Measurements from ENCODE around the gene SLC2A11. TPM values are rescaled to one million over a fixed set of nuclear protein-coding genes. Genes with fewer than 3 reads are reported as not detected.

Gene SLC2A11
- total RNA-seq, 2 donors from 2014 or later: 15.1 to 27.0 TPM

DNA sequence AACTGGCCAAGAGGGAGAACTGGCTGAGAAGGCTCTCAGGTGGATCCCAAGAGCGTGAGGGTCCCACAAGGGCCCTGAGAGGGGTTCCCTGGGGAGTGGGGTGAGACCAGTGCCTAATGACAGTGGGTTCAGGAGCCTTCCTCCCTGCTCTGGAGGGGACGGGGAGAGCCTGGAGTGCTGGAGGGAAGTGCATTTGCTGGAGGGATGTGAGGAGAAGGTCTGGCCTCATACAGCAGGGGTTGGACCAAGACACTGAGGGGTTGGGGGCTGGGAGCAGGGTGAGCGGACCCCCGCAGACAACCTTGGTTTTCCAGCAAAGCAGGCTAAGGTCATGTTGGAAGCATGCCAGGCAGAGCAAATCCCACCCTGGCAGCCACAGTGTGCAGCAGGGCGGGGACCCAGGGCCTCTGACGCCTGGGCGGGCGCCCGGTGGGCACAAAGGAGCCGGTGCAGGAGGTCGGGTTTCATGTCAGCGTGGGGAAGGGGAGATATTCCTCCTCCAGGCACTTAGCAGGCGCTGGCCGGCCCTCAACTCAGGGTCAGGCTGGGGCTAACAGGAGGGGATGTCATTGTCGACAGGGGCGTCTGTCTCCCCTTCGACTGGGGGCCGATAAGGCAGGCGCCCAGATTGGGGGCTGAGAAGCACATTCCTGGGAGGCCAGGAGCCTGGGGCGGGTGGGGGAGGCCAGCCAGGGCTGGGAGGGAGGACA, 15.8 kb upstream of the SLC2A11 start:
- Histone ChIP-seq H3K9me3 (no peaks in the 10 kb centered on the region), H3K27ac (no peak overlapping the region), H3K36me3 (no peaks in the 10 kb centered on the region), H3K27me3 (replicated peaks; ENCODE audit: insufficient read depth) (no peaks in the 10 kb centered on the region), H3K4me1 (replicated peaks) (peaks cover 10% of the 10 kb centered on the region), H3K4me3 (no peak overlapping the region)
- intact Hi-C loops (cut with DNase I): loop anchor here (2.0 kb wide), 1 partner anchor 75 kb away; the partner anchor contains the start of gene CHCHD10
- WGBS: 79% methylated on average over 16 of the region's 20 CpGs
- TF ChIP-seq POLR2A (IDR thresholded peaks at IDR 0.05): no peak
- TF ChIP-seq POLR2AphosphoS5 (IDR thresholded peaks at IDR 0.05): no peak
- TF ChIP-seq, protein P1, sequence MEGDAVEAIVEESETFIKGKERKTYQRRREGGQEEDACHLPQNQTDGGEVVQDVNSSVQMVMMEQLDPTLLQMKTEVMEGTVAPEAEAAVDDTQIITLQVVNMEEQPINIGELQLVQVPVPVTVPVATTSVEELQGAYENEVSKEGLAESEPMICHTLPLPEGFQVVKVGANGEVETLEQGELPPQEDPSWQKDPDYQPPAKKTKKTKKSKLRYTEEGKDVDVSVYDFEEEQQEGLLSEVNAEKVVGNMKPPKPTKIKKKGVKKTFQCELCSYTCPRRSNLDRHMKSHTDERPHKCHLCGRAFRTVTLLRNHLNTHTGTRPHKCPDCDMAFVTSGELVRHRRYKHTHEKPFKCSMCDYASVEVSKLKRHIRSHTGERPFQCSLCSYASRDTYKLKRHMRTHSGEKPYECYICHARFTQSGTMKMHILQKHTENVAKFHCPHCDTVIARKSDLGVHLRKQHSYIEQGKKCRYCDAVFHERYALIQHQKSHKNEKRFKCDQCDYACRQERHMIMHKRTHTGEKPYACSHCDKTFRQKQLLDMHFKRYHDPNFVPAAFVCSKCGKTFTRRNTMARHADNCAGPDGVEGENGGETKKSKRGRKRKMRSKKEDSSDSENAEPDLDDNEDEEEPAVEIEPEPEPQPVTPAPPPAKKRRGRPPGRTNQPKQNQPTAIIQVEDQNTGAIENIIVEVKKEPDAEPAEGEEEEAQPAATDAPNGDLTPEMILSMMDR (IDR thresholded peaks at IDR 0.05): no peak
- no peak for DNase-seq (ENCODE audit: low spot score)

DNA sequence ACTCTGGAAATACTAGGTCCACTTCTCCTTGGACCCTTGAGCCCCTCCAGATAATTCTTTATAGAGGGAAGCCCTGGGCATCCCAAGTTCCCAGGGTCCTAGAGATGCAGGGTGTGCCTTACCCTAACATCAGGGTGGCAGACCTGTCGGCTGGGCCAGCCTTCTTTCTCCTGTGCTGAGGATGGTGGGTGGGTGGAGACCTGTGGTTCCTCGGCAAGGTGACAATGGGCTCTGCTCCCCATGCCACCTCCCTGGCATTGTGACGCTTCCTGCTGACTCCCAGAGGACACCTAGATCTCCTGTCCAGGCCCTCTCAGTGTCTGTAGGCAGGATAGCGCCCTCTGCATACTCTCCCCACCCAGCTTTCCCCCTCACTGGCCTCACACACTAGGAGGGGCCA, 15.1 kb upstream of the SLC2A11 start:
- no peak for TF ChIP-seq POLR2A (IDR thresholded peaks at IDR 0.05)
- no peak for TF ChIP-seq POLR2AphosphoS5 (IDR thresholded peaks at IDR 0.05)
- TF ChIP-seq, protein P1 (IDR thresholded peaks at IDR 0.05): no peak
- intact Hi-C loops (cut with DNase I): no loop called here

DNA sequence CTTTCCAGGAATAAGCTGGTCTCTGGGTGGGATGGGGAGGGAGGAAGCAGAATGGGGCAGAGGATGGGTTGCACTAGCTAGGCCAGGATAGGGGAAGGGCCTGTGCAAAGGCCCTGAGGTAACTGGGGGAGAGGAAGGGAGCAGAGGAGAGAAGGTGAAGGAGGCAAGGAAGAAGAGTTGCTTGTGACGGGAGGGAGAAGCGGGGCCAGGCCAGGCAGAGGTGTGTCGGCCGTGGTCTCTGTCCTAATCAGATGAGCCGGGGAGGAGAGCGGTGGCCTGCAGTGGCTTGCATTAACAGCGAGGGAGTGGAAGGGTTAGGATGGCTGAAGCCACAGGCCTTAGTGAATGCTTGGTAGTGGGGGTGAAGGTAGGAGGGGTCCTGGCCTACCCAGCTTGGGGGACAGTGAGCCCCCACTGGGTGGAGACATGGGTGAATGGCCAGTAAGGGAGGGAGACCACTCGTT, 12.9 kb upstream of the SLC2A11 start:
- H3K27ac ChIP-seq: no peak overlapping the region
- no peaks in the 10 kb centered on the region for H3K27me3 ChIP-seq (replicated peaks; ENCODE audit: insufficient read depth)
- 74% methylated on average over 8 of the region's 8 CpGs for WGBS
- no peaks in the 10 kb centered on the region for H3K36me3 ChIP-seq
- peaks cover 5% of the 10 kb centered on the region for H3K4me1 ChIP-seq (replicated peaks)
- DNase-seq (ENCODE audit: low spot score): no peak
- TF ChIP-seq POLR2AphosphoS5 (IDR thresholded peaks at IDR 0.05): no peak
- TF ChIP-seq POLR2A (IDR thresholded peaks at IDR 0.05): no peak
- TF ChIP-seq, protein P1 (IDR thresholded peaks at IDR 0.05): no peak
- no peak overlapping the region for H3K4me3 ChIP-seq
- intact Hi-C loops (cut with DNase I): loop anchor here (5.0 kb wide), 3 partner anchors 57 to 442 kb away; partner anchors contain the start of gene SMARCB1
- no peaks in the 10 kb centered on the region for H3K9me3 ChIP-seq

More for the DNA sequence above, 15.1 kb upstream of the SLC2A11 start:
- H3K4me3 ChIP-seq: no peak overlapping the region
- H3K4me1 ChIP-seq (replicated peaks): peaks cover 10% of the 10 kb centered on the region
- no peak for DNase-seq (ENCODE audit: low spot score)
- H3K27ac ChIP-seq: no peak overlapping the region
- 67% methylated on average over 4 of the region's 4 CpGs for WGBS
- H3K36me3 ChIP-seq: no peaks in the 10 kb centered on the region
- H3K27me3 ChIP-seq (replicated peaks; ENCODE audit: insufficient read depth): no peaks in the 10 kb centered on the region
- no peaks in the 10 kb centered on the region for H3K9me3 ChIP-seq

DNA sequence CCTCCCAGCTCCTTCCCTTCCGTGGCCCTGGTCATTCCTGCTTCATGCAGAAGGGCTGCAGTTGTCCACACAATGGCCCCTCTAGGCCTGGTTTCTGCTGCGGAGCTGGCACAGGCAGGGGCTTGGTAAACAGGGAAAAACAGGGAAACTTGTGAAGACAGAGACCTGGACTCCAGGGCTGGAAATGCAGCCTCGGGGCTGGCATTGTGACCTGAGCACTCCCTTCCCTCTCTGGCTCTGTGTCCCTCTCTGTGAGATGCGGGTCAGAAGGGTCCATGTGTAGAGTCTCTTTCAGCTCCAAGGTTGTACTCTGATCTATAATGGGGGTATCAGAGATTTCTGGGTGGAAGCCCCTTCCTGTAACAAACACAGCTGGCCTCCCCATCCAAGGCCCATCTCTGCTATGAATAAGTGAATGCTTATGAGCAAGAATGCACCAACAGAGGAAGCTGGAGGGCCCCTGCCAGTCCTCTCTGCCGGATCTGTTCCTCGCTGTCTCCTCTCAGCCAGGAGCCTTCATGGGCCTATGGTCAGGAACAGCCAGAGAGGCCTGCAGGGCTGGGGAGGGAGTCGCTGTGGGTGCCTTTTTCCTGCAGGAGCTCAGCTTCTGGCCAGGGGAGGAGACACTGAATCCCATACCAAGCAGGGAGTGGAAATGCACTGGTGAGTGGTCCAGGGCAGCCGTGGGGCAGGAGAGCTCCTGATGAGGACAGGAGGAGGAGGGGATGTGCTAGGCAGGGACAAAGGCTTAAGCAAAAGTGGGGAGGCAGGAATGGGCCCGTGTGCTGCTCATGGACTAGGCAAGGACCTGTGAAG, 12.2 kb upstream of the SLC2A11 start:
- 57% methylated on average over 9 of the region's 9 CpGs for WGBS
- H3K4me1 ChIP-seq (replicated peaks): peaks cover 5% of the 10 kb centered on the region
- no peaks in the 10 kb centered on the region for H3K36me3 ChIP-seq
- H3K27ac ChIP-seq: peak overlapping the region in 1 of 2 donors; percentile 22
- no peaks in the 10 kb centered on the region for H3K9me3 ChIP-seq
- no peak overlapping the region for H3K4me3 ChIP-seq
- H3K27me3 ChIP-seq (replicated peaks; ENCODE audit: insufficient read depth): no peaks in the 10 kb centered on the region
- no peak for TF ChIP-seq POLR2A (IDR thresholded peaks at IDR 0.05)
- TF ChIP-seq, protein P1 (IDR thresholded peaks at IDR 0.05): no peak
- TF ChIP-seq POLR2AphosphoS5 (IDR thresholded peaks at IDR 0.05): no peak
- intact Hi-C loops (cut with DNase I): loop anchor here (5.0 kb wide), 3 partner anchors 58 to 443 kb away; partner anchors contain the start of gene SMARCB1
- no peak for DNase-seq (ENCODE audit: low spot score)

Data from prostate gland (tissue), 2 donors.